ENCODE results near the gene VSIG10L.

Gene VSIG10L

DNA sequence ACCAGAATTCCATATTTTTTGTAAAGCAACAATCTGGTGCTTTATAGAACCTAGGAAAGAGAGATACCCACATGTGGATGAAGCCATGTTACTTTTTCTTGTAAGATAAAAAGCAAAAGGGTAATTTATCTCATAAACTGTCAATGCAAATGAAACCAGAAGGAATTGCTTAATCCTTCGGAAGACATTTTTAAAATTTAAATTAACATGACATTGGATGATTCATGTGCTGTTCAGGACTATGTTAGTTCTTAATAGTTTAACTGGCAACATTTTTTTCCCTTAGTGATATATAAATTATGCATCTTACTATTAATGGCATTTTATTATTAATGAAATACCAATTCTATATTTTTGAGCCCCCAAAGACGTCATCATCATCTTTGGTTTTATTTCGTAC lies 56.3 kb downstream of the VSIG10L start:
- WGBS, 2 experiments (ENCODE audit: insufficient coverage in 2 of 2), result no CpG with 5 or more reads among the region's 3 CpGs
- Histone ChIP-seq H3K9me3 (ENCODE audit: control insufficient read depth, low read length) (no peaks in the 10 kb centered on the region), H3K4me3 (ENCODE audit: extremely low read depth, insufficient read depth, low read length, poor library complexity, severe bottlenecking) (no peak overlapping the region), H3K36me3 (ENCODE audit: control insufficient read depth, insufficient read depth, low read length) (no peaks in the 10 kb centered on the region), H3K4me1 (ENCODE audit: control insufficient read depth, insufficient read depth, low read length, poor library complexity, severe bottlenecking) (no peaks in the 10 kb centered on the region), H3K27ac (ENCODE audit: low read depth, low read length, severe bottlenecking) (no peak overlapping the region)

DNA sequence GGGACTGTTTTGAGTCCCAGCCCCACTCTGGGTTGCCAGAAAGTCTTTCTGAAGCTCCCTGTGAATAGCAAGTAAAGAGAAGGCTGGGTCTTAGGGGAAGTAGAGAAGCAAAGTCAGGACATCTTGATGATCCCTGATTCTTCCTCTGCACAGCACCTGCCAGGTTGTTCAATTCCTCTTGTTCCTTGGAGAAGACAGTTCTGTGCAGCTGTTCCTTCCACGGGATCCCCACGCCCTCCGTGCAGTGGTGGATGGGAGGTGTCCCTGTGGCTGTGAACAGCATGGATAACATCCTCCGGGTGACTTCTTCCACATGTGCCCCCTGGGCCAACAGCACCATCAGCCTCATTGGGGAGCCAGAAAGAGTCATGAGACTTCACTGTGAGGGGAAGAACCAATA lies 59.6 kb downstream of the VSIG10L start:
- H3K36me3 ChIP-seq (ENCODE audit: control insufficient read depth, insufficient read depth, low read length), result no peaks in the 10 kb centered on the region
- H3K4me3 ChIP-seq (ENCODE audit: extremely low read depth, insufficient read depth, low read length, poor library complexity, severe bottlenecking), result no peak overlapping the region
- no peak overlapping the region for H3K27ac ChIP-seq (ENCODE audit: low read depth, low read length, severe bottlenecking)
- peaks cover 3% of the 10 kb centered on the region for H3K9me3 ChIP-seq (ENCODE audit: control insufficient read depth, low read length)
- no peaks in the 10 kb centered on the region for H3K4me1 ChIP-seq (ENCODE audit: control insufficient read depth, insufficient read depth, low read length, poor library complexity, severe bottlenecking)
- WGBS, 2 experiments (ENCODE audit: insufficient coverage in 2 of 2), result 82% methylated on average over 2 of the region's 4 CpGs; no CpG with 5 or more reads in 1 of the 2 experiments

Measured in mesodermal cell (in vitro differentiated cells).